Measurements from ENCODE around the gene NGEF.

NGEF gene

DNA sequence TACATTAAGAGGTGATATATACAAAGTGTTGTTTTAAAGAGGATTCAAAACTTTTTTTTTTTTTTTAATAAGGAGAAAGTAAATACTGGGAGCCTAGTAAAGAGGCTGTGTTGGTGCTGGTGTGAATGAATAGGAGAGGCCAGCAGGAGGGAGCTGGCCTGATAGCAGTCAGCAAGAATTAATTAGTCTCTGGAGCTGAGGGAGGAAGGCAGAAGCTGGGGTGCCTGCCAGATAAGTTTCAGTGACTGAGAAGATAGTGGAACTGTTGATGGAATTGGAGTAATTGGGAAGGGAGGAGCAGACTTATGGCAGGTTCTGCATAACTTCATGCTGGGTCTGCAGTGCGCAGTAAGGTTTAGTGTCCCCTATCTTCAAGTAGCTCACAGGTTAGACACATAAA is 179.2 kb downstream of the NGEF start:
- H3K4me1 ChIP-seq (ENCODE audit: control insufficient read depth, insufficient read depth, low read length) = peaks cover 9% of the 10 kb centered on the region; the same call in 1 of the 2 replicates
- H3K36me3 ChIP-seq (ENCODE audit: control insufficient read depth in 2 of 2, insufficient read depth in 1 of 2, low read length in 2 of 2) = peaks cover 23 to 79% of the 10 kb centered on the region in 2 experiments
- H3K9me3 ChIP-seq (ENCODE audit: control insufficient read depth, insufficient read depth, low read depth, low read length) = no peaks in the 10 kb centered on the region
- H3K4me3 ChIP-seq (ENCODE audit: low read depth, low read length) = no peak overlapping the region
- CTCF ChIA-PET = interaction anchor here (0.6 to 1.8 kb wide), 2 partner anchors 19 to 74 kb away, joined by 6 to 7 read pairs; no protein-coding TSS in a partner anchor
- H3K27ac ChIP-seq (ENCODE audit: extremely low read depth, low read depth, low read length) = no peak overlapping the region
- POLR2A ChIA-PET = no interaction called here
- TF ChIP-seq OVOL3 (tag by site-specific recombination; IDR thresholded peaks at IDR 0.05) (no peak), ZEB2 (tag by site-specific recombination; IDR thresholded peaks at IDR 0.05) (no peak), ZNF585B (tag by site-specific recombination; IDR thresholded peaks at IDR 0.05) (no peak), ZBTB8A (tag by site-specific recombination; IDR thresholded peaks at IDR 0.05) (no peak), ZNF24 (tag by site-specific recombination; IDR thresholded peaks at IDR 0.05) (no peak), ZNF223 (tag by site-specific recombination; IDR thresholded peaks at IDR 0.05) (no peak), ZNF433 (tag by site-specific recombination; IDR thresholded peaks at IDR 0.05; ENCODE audit: low read depth) (no peak), ZFP37 (tag by site-specific recombination; IDR thresholded peaks at IDR 0.05) (no peak), ZIC2 (tag by site-specific recombination; IDR thresholded peaks at IDR 0.05) (no peak), ZNF112 (tag by site-specific recombination; IDR thresholded peaks at IDR 0.05) (no peak)
- TF ChIP-seq, protein P1, sequence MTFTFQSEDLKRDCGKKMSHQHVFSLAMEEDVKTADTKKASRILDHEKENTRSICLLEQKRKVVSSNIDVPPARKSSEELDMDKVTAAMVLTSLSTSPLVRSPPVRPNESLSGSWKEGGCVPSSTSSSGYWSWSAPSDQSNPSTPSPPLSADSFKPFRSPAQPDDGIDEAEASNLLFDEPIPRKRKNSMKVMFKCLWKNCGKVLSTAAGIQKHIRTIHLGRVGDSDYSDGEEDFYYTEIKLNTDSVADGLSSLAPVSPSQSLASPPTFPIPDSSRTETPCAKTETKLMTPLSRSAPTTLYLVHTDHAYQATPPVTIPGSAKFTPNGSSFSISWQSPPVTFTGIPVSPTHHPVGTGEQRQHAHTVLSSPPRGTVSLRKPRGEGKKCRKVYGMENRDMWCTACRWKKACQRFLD (tag by site-specific recombination; IDR thresholded peaks at IDR 0.05) = no peak

DNA sequence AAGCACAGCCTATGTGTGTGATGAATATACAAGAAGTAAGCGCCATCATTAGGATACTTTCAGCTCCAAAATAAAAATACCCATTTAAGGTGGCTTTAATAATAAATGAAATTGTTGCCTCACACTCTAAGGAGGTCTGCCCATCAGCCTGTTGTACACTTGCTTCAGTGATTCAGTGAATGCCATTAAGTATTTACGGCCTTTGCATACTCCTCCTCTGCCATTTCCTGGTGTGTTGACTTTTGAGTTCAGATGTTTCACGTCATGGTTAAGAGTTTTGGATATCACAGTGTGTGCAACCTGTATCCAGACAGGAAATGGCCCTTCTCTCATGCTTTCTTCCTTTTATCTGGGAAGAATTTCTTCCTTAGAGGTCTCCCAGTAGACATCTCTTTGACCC is 181.6 kb downstream of the NGEF start:
- H3K4me3 ChIP-seq (ENCODE audit: low read depth, low read length) = no peak overlapping the region
- TF ChIP-seq ZNF23 (tag by site-specific recombination; IDR thresholded peaks at IDR 0.05; ENCODE audit: borderline replicate concordance) = no peak
- TF ChIP-seq, protein P2, sequence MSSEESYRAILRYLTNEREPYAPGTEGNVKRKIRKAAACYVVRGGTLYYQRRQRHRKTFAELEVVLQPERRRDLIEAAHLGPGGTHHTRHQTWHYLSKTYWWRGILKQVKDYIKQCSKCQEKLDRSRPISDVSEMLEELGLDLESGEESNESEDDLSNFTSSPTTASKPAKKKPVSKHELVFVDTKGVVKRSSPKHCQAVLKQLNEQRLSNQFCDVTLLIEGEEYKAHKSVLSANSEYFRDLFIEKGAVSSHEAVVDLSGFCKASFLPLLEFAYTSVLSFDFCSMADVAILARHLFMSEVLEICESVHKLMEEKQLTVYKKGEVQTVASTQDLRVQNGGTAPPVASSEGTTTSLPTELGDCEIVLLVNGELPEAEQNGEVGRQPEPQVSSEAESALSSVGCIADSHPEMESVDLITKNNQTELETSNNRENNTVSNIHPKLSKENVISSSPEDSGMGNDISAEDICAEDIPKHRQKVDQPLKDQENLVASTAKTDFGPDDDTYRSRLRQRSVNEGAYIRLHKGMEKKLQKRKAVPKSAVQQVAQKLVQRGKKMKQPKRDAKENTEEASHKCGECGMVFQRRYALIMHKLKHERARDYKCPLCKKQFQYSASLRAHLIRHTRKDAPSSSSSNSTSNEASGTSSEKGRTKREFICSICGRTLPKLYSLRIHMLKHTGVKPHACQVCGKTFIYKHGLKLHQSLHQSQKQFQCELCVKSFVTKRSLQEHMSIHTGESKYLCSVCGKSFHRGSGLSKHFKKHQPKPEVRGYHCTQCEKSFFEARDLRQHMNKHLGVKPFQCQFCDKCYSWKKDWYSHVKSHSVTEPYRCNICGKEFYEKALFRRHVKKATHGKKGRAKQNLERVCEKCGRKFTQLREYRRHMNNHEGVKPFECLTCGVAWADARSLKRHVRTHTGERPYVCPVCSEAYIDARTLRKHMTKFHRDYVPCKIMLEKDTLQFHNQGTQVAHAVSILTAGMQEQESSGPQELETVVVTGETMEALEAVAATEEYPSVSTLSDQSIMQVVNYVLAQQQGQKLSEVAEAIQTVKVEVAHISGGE (tag by site-specific recombination; conservative IDR thresholded peaks at IDR 0.05; ENCODE audit: low read depth) = no peak
- TF ChIP-seq ZNF16 (tag by site-specific recombination; IDR thresholded peaks at IDR 0.05; ENCODE audit: low read depth) = no peak
- no peak for TF ChIP-seq SP7 (tag by site-specific recombination; IDR thresholded peaks at IDR 0.05)
- no peak for TF ChIP-seq ZNF830 (tag by site-specific recombination; IDR thresholded peaks at IDR 0.05; ENCODE audit: low read depth)
- TF ChIP-seq ZNF660 (tag by site-specific recombination; IDR thresholded peaks at IDR 0.05) = no peak
- TF ChIP-seq ZNF626 (tag by site-specific recombination; IDR thresholded peaks at IDR 0.05) = no peak
- TF ChIP-seq GLIS1 (tag by site-specific recombination; IDR thresholded peaks at IDR 0.05) = no peak
- no peak for TF ChIP-seq ZXDB (tag by site-specific recombination; IDR thresholded peaks at IDR 0.05)
- TF ChIP-seq ZNF292 (tag by site-specific recombination; IDR thresholded peaks at IDR 0.05; ENCODE audit: borderline replicate concordance, low read depth) = no peak
- no peak for TF ChIP-seq ZNF221 (tag by site-specific recombination; IDR thresholded peaks at IDR 0.05; ENCODE audit: borderline replicate concordance)
- TF ChIP-seq ZNF302 (tag by site-specific recombination; IDR thresholded peaks at IDR 0.05; ENCODE audit: low read depth) = no peak
- TF ChIP-seq, protein P3, sequence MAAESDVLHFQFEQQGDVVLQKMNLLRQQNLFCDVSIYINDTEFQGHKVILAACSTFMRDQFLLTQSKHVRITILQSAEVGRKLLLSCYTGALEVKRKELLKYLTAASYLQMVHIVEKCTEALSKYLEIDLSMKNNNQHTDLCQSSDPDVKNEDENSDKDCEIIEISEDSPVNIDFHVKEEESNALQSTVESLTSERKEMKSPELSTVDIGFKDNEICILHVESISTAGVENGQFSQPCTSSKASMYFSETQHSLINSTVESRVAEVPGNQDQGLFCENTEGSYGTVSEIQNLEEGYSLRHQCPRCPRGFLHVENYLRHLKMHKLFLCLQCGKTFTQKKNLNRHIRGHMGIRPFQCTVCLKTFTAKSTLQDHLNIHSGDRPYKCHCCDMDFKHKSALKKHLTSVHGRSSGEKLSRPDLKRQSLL (tag by site-specific recombination; IDR thresholded peaks at IDR 0.05) = no peak
- CTCF ChIA-PET = interaction anchor here (0.6 kb wide), 1 partner anchor 16 kb away, joined by 4 read pairs; no protein-coding TSS in a partner anchor

More for the DNA sequence above, 181.6 kb downstream of the NGEF start:
- Histone ChIP-seq H3K9me3 (ENCODE audit: control insufficient read depth, insufficient read depth, low read depth, low read length) (no peaks in the 10 kb centered on the region), H3K36me3 (ENCODE audit: control insufficient read depth in 2 of 2, insufficient read depth in 1 of 2, low read length in 2 of 2) (peaks cover 25 to 63% of the 10 kb centered on the region in 2 experiments), H3K4me1 (ENCODE audit: control insufficient read depth, insufficient read depth, low read length) (no peaks in the 10 kb centered on the region), H3K27ac (ENCODE audit: extremely low read depth, low read depth, low read length) (no peak overlapping the region)
- POLR2A ChIA-PET = no interaction called here

Measured in HEK293 (cell line).